A204.1 (cell line): ENCODE results near the gene CARD10.

ENCODE experiments used
- FAIRE-seq: peaks from 2 replicates; lab custom pipeline; 2012; peaks lifted over from hg19 to GRCh38; lab: Jason Lieb, UNC

Gene CARD10

GRCh38 chr22:37462436-37462835 lies 56.8 kb downstream of the CARD10 start:
- no peak for FAIRE-seq

DNA sequence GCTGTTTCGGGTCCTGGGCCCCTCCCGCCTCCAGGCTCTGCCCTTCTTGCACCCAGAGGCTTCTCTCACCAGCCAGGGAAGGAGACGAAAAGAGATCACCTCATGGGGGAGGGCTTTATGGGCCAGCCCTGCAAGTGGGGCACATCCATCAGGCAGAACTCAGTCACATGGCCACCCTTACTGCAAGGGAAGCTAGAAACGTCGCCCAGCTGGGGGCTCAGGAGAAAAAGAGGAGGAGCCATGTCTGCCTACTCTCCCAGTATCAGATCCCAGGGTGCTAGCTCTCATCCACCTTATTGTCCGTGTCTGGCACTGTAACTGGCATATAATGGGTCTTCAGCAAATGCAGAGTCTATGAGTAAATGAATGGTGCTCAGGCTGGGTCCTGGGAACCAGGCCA lies 57.3 kb downstream of the CARD10 start:
- FAIRE-seq, result no peak

- no peak for FAIRE-seq
These were observed 58.5 kb downstream of the CARD10 start for GRCh38 chr22:37460684-37461083.

- no peak for FAIRE-seq
These were observed 60.0 kb downstream of the CARD10 start for GRCh38 chr22:37459206-37459605.

DNA sequence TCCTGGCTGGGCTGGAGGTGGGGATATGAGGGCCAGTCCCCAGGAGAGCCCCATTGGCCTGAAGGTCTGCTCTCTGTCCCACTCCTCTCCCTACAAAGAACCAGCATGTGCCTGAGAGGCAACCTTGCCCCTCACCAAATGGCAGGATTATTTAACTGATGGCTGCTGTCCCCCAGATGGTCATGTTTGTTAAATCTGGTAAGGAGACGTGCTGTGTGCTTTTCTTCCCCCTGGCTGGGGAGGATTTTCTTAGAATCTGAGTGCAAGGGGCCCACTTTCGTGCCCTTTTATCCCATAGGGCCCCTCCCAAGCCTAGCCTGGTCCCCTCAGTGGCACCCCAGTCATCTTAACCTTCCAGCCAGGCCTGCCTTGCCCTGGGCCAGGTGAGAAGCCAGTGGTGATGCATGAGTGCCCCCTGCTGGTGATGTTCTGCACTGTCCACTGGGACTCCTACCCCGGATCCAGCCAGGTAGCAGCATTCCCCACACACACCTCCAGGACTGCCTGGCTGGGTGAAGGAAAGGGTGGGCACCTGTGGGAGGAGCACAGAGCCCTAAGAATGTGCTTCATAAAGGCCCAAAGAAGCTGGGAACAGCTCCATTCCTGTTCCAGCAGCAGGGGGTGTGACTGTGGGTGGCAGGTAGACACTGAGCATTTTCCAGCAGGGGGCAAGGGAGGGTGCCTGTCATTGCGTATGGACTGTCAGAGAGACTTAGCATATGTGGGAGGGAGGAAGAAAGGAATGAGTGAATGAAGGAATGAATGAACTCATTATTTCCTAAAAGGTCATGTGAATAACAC lies 61.9 kb downstream of the CARD10 start:
- no peak for FAIRE-seq

DNA sequence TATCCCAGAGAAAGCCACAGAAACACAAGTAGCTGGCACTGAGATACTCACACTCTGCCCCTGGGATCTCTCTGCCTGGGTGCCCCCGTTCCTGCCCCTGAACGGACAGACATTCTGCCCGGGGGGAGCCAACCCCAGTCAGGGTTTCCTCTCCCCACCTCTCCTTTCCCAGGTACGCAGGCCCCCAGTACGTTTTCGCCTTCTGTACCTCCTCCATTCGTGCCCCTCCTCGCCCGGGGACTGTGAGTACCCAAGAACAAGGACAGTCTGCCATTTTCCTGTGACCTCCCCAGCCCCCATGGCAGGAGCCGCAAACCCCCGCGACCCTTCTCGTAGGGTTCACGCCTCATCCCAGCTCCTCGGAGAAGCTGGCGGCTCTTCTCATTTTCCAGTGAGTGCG lies 62.9 kb downstream of the CARD10 start:
- FAIRE-seq, result no peak

DNA sequence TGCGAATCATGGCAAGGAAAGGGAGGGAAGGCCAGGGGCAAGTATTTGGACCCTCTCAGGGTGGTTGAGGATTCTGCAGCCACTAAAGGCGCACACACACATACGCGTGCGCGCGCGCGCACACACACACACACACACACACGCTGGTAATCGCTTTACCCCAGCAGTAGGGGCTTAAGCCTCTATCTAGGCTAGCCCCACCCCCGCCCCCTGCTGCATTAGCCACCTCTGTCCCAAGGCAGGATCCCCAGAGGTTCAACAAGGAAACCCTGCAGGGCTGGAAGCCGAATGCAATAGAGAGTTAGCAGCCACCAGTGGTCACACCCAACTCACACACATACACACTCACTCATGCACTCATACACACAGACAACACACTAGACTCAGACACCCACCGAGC lies 63.3 kb downstream of the CARD10 start:
- FAIRE-seq, result no peak

DNA sequence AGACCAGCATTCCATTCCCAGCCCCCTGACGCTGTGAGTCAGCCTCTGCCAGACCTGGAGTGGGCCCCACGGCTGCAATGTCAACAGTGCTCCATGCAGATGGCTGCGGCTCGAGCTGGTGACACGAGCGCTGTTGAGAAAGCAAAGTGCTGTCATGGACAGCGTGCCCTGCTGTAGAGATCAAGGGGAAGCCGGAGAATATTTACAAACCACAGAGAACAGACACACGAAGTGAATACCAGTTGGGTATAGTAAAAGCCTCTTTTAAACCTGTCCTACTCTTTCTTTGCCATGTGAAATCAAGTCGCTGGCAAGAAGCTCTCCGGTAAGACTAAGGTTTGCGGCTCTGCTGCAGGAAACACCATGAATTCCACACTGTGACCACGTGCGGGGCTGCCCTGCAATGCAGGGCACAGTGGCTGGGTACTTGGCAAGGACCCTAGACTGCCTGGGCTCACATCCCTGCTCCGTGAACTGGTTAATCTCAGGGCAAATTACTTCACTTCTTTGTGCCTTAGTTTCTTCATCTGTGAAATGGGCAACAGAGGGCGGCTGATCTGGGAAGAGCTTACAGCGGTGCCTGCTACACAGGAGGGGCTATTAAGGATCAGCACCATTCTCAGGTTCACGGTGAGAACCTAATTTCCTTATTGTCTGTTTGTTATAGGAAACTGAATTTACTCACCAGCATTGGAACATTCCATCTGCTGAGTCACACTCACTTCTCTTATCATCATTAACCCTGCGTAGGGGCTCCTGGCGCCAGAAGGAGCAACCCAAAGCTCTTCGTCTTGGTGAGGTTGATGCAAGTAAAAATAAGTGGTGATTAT lies 64.1 kb downstream of the CARD10 start:
- FAIRE-seq, result no peak

GRCh38 chr22:37453696-37454095 lies 65.5 kb downstream of the CARD10 start:
- FAIRE-seq, result no peak

DNA sequence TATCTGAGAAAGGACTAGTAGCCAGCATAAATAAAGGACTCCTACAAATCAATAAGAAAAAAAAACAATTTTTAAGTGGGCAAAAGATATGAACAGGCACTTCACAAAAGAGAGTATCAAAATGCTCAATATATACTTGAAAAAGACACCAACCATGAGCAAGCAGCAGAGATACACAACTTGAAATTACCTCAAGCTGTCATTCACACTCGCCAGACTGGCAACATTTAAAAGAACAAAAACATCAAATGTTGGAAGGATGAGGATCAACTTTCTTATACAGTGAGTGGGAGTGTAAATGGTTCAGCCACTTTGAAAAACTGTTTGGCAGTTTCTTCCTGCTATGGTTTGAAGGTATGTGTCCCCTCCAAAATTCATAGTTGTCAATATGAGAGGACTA lies 68.0 kb downstream of the CARD10 start:
- FAIRE-seq, result no peak

GRCh38 chr22:37449331-37450001 lies 69.7 kb downstream of the CARD10 start:
- FAIRE-seq, result no peak

DNA sequence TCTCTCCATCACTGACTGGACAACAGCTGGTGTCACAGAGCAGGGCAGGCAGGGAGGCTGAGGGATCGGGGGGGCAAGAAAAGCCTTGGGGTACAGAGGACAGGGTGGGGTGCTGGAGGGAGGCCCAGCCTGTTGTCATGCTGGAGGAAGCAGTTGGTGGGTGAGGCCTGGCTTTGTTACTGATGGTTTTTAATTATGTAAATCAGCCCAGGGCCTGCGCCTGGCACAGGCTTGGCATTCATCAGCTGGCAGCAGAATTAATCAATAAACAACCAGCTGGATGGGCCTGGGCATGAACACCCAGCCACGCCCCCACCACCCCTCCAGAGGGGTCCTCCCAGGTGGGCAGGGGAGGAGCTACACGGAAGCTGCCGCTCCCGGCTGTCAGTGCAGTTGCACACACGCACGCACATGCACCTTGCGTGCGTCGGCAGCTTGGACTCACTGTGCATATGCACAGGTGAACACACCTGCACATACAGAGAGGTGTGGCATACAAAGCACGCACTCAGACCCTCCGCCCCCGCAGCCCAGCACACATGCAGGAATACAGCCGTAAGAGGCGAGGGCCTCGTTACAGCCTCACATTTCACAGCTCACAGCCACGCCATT lies 70.6 kb downstream of the CARD10 start:
- FAIRE-seq, result no peak

DNA sequence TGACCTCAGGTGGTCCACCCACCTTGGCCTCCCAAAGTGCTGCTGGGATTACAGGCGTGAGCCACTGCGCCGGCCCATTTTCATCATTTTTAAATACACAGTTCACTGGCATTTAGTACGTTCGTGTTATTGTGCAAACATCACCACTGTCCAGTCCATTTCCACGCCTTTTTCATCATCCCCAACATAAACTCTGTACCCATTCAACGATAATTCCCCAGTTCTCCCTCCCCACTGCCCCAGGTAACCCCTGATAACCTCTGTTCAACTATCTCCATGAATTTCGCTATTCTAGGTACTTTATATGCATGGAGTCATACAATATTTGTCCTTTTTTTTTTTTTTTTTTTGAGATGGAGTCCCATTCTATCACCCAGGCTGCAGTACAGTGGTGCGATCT lies 73.7 kb downstream of the CARD10 start:
- FAIRE-seq, result no peak

GRCh38 chr22:37443977-37444376 lies 75.2 kb downstream of the CARD10 start:
- FAIRE-seq, result no peak

- FAIRE-seq, result no peak
These were observed 76.1 kb downstream of the CARD10 start for GRCh38 chr22:37443086-37443485.

DNA sequence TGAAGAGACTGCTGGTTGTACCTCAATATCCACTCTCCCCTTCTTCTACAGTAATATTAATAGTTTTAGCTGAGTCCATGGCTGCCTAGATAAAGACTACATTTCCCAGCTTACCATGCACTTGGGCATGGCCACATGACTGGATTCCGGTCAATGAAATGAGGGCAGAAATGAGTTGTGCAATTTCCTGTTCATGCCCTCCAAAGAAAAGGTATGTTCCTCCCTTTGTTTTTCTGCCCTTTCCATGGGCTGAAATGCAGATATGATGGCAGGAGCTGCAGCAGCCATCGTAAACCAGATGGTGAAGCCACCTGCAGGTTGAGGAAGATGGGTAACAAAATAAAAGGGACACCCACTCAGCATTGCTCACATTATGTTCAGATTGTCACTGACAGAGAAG lies 76.7 kb downstream of the CARD10 start:
- FAIRE-seq, result no peak

DNA sequence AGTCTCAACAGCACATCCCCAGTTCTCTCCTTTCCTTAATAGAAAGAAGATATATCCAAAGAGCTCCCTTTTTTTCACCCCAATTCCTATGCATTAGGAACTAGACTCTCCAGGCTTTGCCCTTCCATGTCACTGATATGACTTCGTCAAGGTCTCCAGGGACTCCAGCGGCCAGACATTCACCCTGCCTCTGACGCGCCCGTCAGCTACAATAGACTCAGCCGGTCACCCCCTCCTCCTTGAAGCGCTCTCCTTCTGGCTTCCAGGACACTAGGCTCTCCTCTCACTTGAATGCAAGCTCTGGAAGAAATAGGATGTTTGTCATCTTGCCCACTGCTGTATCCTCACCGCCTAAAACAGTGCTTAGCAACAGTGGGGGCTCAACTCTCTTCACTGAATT lies 77.1 kb downstream of the CARD10 start:
- FAIRE-seq, result no peak

DNA sequence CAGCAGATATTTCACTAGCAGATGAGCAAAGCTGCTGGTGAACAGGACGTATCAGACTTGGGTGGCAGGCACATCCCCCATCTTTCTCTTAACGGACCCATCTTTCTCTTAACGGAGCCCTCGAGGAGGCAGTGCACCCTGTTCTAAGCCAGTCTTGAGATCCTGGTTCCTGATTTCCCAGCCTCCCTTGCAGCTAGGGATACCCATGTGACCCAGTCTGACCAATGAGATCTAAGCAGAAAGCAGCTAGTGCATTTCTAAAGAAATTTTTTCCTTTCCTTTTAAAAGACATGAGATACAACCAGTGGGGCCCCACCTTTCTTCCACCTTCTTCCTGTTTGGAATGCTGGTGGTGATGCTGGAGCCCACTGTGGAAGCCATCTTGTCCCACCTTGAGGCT lies 78.3 kb downstream of the CARD10 start:
- no peak for FAIRE-seq
